Gastroesophageal sphincter (tissue), 4 donors: Measurements from ENCODE around the gene HMGXB3. TPM values are rescaled to one million over a fixed set of nuclear protein-coding genes. Genes with fewer than 3 reads are reported as not detected.
"Not testable (repeated sequence)": the region's sequence is repeated elsewhere in the genome, so short reads cannot be mapped to it uniquely, and the experiment has no call there.

ENCODE experiments used
- ATAC-seq: fragments of 150-250 bp; one replicate; pipeline ENCODE4 v1.9.1; 2016; ENCODE audit warnings: mild to moderate bottlenecking, moderate library complexity
- H3K27ac ChIP-seq, 4 donors: fragments of 200-600 bp; sonication (generic) in 3 of 4; 1 replicate in 3 of 4; 2 replicates in 1 of 4; pipeline ENCODE4 v1.5.1; 2016 to 2019
- H3K27me3 ChIP-seq: fragments of 200-600 bp; sonication (generic); one replicate; pipeline ENCODE4 v1.5.1; 2019
- H3K36me3 ChIP-seq, 2 donors: fragments of 200-600 bp; sonication (generic); one replicate each; pipeline ENCODE4 v1.5.1; 2019; ENCODE audit warnings: control low read depth in 1 of 2
- H3K4me1 ChIP-seq, 3 donors: fragments of 200-600 bp; sonication (generic); 1 replicate in 2 of 3; 2 replicates in 1 of 3; pipeline ENCODE4 v1.5.1; 2016 to 2019; ENCODE audit warnings: control low read depth in 2 of 3
- H3K4me3 ChIP-seq, 2 donors: fragments of 200-600 bp; sonication (generic); one replicate each; pipeline ENCODE4 v1.5.1; 2019; ENCODE audit warnings: mild to moderate bottlenecking in 1 of 2, moderate library complexity in 1 of 2
- H3K9me3 ChIP-seq, 3 donors: fragments of 200-600 bp; sonication (generic); one replicate each; pipeline ENCODE4 v1.5.1; 2017 to 2019; ENCODE audit warnings: control low read depth in 2 of 3
- CTCF ChIP-seq, 4 experiments: fragments of 200-600 bp in 2 of 4; fragments of 450-650 bp in 2 of 4; sonication (generic) in 1 of 4; IDR thresholded peaks; one replicate each; pipeline ENCODE4 v1.5.1; 2017 to 2019; ENCODE audit warnings: antibody characterized with exemption in 4 of 4, mild to moderate bottlenecking in 2 of 4, moderate library complexity in 2 of 4
- EP300 ChIP-seq: sonication (generic); formaldehyde crosslinking; IDR thresholded peaks from one replicate; pipeline ENCODE4 v1.6.1; 2017; ENCODE audit warnings: antibody characterized with exemption, mild to moderate bottlenecking
- POLR2A ChIP-seq, 2 donors: fragments of 450-650 bp; IDR thresholded peaks; one replicate each; pipeline ENCODE4 v1.6.1; 2017; ENCODE audit warnings: antibody characterized with exemption in 2 of 2, mild to moderate bottlenecking in 2 of 2, moderate library complexity in 1 of 2
- POLR2AphosphoS5 ChIP-seq: sonication (generic); formaldehyde crosslinking; IDR thresholded peaks from one replicate; pipeline ENCODE4 v1.6.1; 2017; ENCODE audit warnings: antibody characterized with exemption
- WGBS, 2 donors: methylation state at CpG; one replicate each; pipeline ENCODE4 v1.1.5; 2018; ENCODE audit warnings: low coverage in 1 of 2; 5-methylcytosine and 5-hydroxymethylcytosine counted together
- total RNA-seq, 4 donors: library from RNA; depleted of rRNA; stranded (reverse); fragments of >200 nt; gene quantifications; one replicate each; pipeline ENCODE4 v1.1.0, GENCODE V29; 2016

HMGXB3 gene
- total RNA-seq, 4 donors from 2014 or later, result 21.8 to 30.2 (median 24.2) TPM

- H3K36me3 ChIP-seq, result peaks cover 7 to 97% of the 10 kb centered on the region in 2 donors
- H3K4me1 ChIP-seq, result peaks cover 0 to 39% (median 4%) of the 10 kb centered on the region in 3 donors
- no peaks in the 10 kb centered on the region for H3K27me3 ChIP-seq
- no peak for TF ChIP-seq EP300
- no peak for TF ChIP-seq POLR2A (IDR thresholded peaks at IDR 0.05)
- no peak for TF ChIP-seq CTCF (IDR thresholded peaks at IDR 0.05)
- TF ChIP-seq POLR2AphosphoS5, result no peak
- 79 to 100% methylated on average over 1 to 2 of the region's 2 CpGs for WGBS, 2 donors
- peak overlapping the region in 3 of 4 donors; percentile 67 to 76 (median 71) for H3K27ac ChIP-seq
- no peak for ATAC-seq
- no peak overlapping the region for H3K4me3 ChIP-seq
- no peaks in the 10 kb centered on the region for H3K9me3 ChIP-seq
Measured at GRCh38 chr5:150022681-150023080, 22.1 kb downstream of the HMGXB3 start.

GRCh38 chr5:150023136-150023535, 22.6 kb downstream of the HMGXB3 start:
- no peak overlapping the region for H3K4me3 ChIP-seq
- no peak for ATAC-seq
- WGBS, 2 donors, result 100% methylated on average over 1 of the region's 1 CpG; no CpG with 5 or more reads in 1 of the 2 donors

GRCh38 chr5:150024346-150024984, 23.9 kb downstream of the HMGXB3 start:
- no peak for TF ChIP-seq POLR2AphosphoS5
- no peak for TF ChIP-seq EP300
- Histone ChIP-seq H3K27ac (peak overlapping the region in 3 of 4 donors; percentile 1 to 50 (median 30)), H3K27me3 (no peaks in the 10 kb centered on the region), H3K4me3 (no peak overlapping the region), H3K9me3 (no peaks in the 10 kb centered on the region), H3K36me3 (peaks cover 7 to 96% of the 10 kb centered on the region in 2 donors), H3K4me1 (peaks cover 0 to 39% (median 4%) of the 10 kb centered on the region in 3 donors)
- ATAC-seq, result no peak
- 47 to 57% methylated on average over 8 to 9 of the region's 9 CpGs for WGBS, 2 donors

More at GRCh38 chr5:150023136-150023535, 22.6 kb downstream of the HMGXB3 start:
- peak overlapping the region in 2 of 4 donors; percentile 67 to 71 for H3K27ac ChIP-seq
- H3K27me3 ChIP-seq, result no peaks in the 10 kb centered on the region
- H3K36me3 ChIP-seq, result peaks cover 7 to 98% of the 10 kb centered on the region in 2 donors
- no peaks in the 10 kb centered on the region for H3K9me3 ChIP-seq
- TF ChIP-seq POLR2A (IDR thresholded peaks at IDR 0.05) (no peak), POLR2AphosphoS5 (no peak), CTCF (IDR thresholded peaks at IDR 0.05) (no peak), EP300 (no peak)
- H3K4me1 ChIP-seq, result peaks cover 0 to 39% (median 4%) of the 10 kb centered on the region in 3 donors

- H3K27me3 ChIP-seq, result no peaks in the 10 kb centered on the region
- no peak overlapping the region for H3K4me3 ChIP-seq
- H3K36me3 ChIP-seq, result peaks cover 4 to 96% of the 10 kb centered on the region in 2 donors
- H3K4me1 ChIP-seq, result peaks cover 0 to 31% (median 2%) of the 10 kb centered on the region in 3 donors
- 100% methylated on average over 1 of the region's 4 CpGs; no CpG with 5 or more reads in 1 of the 2 donors for WGBS, 2 donors
- no peak for TF ChIP-seq CTCF (IDR thresholded peaks at IDR 0.05)
- TF ChIP-seq EP300, result no peak
- TF ChIP-seq POLR2A (IDR thresholded peaks at IDR 0.05), result no peak
- TF ChIP-seq POLR2AphosphoS5, result no peak
- H3K27ac ChIP-seq, result no peak overlapping the region
- no peaks in the 10 kb centered on the region for H3K9me3 ChIP-seq
- ATAC-seq, result no peak
Measured at GRCh38 chr5:150026682-150027172, 26.2 kb downstream of the HMGXB3 start.

GRCh38 chr5:150028047-150028446, 27.5 kb downstream of the HMGXB3 start:
- Histone ChIP-seq H3K36me3 (peaks cover 4 to 98% of the 10 kb centered on the region in 2 donors), H3K4me1 (peaks cover 0 to 18% (median 0%) of the 10 kb centered on the region in 3 donors)
- H3K27me3 ChIP-seq, H3K9me3 ChIP-seq, H3K27ac ChIP-seq, ATAC-seq, H3K4me3 ChIP-seq: not testable (repeated sequence)
- 50% methylated on average over 1 of the region's 1 CpG; no CpG with 5 or more reads in 1 of the 2 donors for WGBS, 2 donors

GRCh38 chr5:150033334-150033733, 32.8 kb downstream of the HMGXB3 start:
- ATAC-seq, result no peak
- no peak overlapping the region for H3K4me3 ChIP-seq
- H3K27me3 ChIP-seq, result no peaks in the 10 kb centered on the region
- WGBS, 2 donors, result 86% methylated on average over 4 of the region's 4 CpGs
- no peaks in the 10 kb centered on the region for H3K9me3 ChIP-seq
- H3K4me1 ChIP-seq, result peaks cover 0 to 3% (median 0%) of the 10 kb centered on the region in 3 donors
- TF ChIP-seq EP300 (no peak), POLR2A (IDR thresholded peaks at IDR 0.05) (no peak), POLR2AphosphoS5 (no peak), CTCF (IDR thresholded peaks at IDR 0.05) (no peak)
- H3K36me3 ChIP-seq, result peaks cover 0 to 99% of the 10 kb centered on the region in 2 donors
- H3K27ac ChIP-seq, result no peak overlapping the region
